ENCODE results near the gene TPSD1.
"Not testable (repeated sequence)": the region's sequence is repeated elsewhere in the genome, so short reads cannot be mapped to it uniquely, and the experiment has no call there.

Gene TPSD1

DNA sequence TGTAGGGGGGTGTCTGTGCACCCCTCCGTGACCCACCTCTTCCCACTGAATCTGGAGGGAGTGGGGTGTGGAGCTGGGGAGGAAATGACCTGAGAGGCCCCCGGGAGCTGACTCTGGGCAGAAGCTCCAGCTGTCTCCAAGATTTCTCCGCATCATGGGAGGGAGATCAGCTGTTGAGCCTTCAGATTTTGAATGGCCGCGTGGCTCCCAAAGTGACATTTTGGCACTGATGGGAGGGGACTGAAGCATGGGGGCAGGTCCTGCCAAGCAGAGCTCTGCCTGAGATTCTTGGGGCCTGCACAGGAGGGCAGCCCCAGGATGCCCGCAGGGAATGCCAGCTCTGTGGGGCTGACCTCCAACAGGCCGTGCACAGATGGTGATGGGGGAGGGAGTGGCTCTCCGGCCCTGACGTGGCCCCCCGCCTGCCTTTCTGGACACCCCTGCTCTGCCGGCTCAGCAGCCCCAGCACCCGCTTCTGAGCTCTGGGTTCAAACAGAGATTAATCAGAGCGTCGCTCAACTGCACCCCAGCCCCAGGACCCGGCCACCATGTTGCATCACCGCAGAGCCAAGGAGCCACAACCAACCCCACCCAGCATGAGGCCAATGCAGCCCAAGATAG is 28.2 kb downstream of the TPSD1 start:
- DNase-seq, result no peak

DNA sequence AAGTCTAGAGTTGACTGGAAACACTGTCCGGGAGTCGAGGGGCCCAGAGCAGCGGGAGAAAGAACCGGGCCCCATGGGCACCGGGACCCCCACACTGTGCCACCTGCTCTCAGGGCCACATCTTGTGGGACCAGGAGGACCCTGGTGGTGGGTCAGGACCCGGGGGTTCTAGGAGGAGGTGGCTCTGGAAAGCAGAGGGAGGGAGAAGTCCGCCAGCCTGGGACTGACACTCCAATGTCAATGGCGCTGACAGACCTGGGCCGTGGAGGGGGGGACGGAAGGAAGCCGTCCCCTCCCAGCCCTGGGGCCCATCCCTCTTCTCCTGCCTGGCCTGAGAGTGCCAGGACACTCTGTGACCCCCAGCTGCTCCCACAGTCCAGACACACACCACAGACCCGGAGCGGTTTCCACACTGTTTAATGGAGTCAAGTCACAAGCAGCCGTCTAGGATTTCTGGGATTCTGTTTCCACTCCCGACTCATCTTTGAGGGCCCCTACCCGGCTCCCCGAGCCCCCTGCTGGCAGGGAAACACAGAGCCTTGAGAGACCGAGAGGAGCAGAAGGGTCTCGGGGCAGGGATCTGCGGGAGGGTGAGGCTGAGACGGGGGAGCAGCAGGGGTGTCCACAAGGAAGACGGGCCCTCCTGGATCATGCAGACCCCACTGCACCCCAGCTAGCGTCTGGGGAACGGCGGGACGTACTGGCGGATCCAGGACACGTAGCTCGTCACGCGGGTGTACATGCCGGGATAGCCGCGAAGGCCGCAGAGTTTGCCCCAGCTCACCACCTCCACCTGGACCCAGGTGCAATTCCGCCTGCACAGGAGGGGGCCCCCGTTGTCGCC is 30.0 kb downstream of the TPSD1 start:
- no peak for DNase-seq

DNA sequence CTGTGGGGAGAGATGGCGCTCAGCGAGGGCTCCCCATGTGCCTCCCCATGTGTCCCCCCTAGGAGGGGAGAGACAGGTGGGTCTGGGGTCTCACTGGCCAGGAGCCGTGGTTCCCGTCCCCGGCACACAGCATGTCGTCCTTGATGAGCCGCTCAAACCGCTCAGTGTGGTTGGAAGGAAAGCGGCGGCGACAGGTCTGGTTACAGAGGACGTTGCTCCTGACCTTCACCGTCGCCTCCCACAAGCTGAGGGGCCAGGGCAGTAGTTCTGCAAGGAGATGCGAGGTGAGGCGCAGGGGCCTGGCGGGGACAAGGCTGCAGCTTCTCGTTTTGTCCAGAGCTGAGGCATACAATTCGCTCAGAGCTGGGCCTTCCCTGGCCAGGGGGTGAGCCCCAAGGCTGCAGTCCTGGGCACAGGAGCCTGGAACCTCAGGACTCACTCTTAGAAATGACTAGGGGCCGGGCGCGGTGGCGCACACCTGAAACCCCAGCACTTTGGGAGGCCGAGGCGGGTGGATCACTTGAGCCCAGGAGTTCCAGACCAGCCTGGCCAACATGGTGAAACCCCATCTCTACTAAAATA is 30.7 kb downstream of the TPSD1 start:
- DNase-seq, result no peak

DNA sequence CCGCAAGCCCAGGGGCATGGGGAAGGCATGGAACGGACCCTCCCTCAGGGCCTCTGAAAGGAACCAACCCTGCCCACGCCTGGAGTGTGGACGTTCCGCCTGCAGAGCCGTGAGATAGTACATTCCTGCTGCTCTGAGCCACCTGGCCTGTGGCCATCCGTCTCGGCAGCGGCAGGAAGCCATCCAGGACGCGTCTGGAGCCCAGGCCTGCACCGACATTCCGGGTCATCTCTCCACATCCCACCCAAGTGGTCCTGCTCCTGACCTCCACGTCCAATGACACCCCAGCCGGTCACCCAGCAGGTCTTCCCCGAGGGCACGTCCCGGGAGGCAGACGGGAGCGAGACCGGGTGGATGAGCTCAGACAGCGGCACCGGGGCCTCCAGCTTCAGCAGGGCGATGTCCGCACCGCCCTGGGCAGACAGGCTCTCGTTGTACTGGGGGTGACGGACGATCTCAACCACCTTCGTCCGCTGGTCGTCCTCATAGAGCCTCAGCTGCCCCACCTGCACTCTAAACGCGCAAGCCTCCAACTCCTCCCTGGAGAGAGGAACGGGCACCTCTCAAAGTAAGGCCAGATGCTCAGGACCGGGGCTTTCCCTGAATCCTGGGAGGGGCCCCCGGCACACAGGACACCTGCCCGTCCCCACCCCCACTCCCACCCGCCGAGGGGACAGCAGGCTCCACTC is 32.3 kb downstream of the TPSD1 start:
- no peak for DNase-seq

DNA sequence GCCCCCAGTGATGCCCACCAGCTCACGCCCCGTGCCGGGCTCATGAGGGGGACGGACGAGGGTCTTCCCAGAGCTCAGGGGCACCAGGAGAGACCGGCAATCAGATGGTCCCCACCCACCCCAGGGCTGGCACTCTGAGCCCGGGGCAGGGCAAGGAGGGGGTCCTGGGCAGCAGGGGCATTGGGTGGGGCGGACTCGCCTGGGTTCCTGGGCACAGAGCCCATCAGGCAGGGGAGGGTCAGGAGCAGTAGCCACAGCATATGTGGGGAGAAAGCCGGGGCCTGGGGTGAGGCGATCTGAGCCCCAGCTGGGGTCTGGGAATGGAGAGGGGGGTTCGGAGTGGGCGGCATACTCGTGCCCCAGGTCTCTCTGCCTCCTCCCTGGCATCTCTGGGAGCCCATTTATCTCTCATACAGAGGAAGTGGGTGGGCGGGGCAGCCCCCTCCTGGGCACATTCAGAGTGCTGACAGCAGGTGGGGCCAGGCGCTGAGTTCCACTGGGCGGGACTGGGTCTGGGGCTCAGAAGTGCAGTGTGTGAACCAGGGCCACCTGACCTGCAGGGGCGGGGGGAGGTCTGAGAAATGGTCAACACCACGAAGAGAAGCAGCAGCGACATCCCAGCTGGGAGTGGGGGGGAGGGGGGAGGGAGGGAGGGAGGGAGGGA is 33.1 kb downstream of the TPSD1 start:
- DNase-seq, result peak; percentile 45

DNA sequence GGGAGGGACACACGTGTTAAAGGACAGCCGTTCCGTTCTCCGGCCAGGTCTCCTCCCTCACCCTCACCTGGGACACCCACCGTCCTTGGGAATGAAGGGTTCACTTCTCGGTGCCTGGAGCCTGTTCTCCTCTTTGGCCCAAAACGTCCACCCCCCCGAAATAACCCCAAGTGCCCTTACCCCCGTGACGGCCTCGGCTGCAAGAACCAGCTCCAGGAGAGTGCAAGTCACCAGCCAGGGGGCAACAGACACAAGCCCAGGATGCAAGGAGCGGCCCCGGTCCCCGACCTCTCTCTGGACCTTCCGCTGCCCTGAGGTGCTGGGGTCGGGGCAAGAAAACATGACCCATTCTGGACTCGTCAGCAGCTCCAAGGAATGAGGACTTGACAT is 33.6 kb downstream of the TPSD1 start:
- DNase-seq, result no peak

DNA sequence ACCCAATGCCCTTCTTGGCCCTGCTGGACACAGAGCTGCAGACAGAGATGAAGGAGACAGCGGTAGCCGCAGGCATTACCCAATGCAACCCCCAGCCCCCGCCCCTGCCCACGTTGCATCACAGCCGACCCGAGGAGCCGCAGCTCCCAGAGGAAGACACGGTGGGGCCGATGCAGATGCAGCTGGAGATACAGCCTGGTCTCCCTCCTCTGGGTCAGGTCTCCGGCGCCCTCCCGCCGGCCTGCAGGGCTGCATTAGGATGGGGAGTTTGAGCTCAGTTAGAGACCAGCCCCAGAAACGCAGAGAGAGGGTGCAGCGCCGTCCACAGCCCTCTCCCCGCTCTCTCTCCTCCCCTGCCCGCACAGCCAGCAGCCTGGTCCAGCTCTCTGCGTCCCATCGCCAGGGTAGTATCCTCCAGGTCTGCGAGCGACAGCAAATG is 34.2 kb downstream of the TPSD1 start:
- DNase-seq, result peak; percentile 52

DNA sequence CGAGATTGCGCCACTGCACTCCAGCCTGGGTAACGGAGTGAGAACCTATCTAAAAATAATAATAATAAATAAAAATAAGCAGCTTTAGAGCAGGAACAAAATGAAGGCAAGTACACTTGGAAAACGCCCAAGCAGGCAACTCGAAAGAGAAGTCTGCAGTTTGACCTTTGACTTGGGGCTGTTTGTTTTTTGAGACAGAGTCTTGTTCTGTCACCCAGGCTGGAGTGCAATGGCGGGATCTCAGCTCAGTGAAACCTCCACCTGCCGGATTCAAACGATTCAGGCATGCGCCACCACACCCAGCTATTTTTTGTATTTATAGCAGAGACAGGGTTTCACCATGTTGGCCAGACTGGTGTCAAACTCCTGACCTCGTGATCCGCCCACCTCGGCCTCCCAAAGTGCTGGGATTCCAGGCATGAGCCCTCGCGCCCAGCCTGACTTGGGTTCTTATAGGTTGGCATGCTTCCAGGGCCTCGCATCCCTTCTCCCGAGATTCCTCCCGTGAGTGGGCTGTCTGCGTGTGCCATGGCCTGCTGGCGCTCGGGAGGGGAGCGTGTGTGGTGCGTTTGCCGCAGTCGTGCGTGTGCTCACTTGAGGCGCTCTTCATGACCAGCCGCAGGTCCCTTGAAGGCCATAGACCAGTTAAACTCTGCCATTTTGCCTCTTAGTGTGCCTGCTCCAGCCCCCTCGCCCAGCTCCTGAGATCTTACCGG is 35.1 kb downstream of the TPSD1 start:
- no peak for DNase-seq

DNA sequence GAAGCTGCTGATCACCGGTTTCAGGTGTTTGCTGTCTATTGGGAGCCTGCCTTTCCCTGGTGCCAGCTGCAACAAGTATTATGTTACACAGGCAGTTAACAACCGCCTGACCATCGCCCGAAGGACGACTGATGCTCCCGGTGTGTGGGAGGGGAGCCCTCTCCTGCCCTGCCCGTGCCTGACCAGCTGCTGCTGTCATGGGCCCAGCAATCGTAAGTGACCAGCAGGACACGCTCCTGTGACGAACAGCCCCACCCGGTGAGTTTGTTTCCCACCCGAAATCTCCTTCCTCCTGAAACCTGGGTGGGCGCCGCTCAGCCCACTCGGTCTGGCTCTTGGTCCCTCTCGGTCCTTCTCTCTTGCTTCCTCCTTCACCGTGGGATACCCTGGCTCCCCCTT is 35.7 kb downstream of the TPSD1 start:
- no peak for DNase-seq

DNA sequence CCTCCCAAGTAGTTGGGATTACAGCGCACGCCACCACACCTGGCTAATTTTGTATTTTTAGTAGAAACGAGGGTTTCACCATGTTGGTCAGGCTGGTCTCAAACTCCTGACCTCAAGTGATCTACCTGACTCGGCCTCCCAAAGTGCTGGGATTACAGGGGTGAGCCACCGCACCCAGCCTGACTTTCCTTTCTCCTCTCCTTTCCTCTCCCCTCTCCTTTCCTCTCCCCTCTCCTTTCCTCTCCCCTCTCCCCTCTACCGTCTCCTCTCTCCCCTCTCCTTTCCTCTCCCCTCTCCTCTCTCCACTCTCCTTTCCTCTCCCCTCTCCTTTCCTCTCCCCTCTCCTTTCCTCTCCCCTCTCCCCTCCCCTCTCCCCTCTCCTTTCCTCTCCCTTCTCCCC is 36.3 kb downstream of the TPSD1 start:
- DNase-seq, result not testable (repeated sequence)

DNA sequence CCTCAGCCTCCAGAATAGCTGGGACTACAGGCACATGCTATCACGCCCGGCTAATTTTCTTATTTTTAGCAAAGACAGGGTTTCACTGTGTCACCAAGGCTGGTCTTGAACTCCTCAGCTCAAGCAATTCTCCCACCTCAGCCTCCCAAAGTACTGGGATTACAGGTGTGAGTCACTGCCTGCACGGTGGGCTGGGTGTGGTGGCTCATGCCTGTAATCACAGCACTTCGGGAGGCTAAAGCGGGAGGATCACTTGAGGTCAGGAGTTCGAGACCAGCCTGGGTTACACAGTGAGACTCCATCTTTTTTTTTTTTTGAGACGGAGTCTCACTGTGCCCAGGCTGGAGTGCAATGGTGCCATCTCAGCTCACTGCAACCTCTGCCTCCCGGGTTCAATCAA is 36.9 kb downstream of the TPSD1 start:
- DNase-seq, result not testable (repeated sequence)

DNA sequence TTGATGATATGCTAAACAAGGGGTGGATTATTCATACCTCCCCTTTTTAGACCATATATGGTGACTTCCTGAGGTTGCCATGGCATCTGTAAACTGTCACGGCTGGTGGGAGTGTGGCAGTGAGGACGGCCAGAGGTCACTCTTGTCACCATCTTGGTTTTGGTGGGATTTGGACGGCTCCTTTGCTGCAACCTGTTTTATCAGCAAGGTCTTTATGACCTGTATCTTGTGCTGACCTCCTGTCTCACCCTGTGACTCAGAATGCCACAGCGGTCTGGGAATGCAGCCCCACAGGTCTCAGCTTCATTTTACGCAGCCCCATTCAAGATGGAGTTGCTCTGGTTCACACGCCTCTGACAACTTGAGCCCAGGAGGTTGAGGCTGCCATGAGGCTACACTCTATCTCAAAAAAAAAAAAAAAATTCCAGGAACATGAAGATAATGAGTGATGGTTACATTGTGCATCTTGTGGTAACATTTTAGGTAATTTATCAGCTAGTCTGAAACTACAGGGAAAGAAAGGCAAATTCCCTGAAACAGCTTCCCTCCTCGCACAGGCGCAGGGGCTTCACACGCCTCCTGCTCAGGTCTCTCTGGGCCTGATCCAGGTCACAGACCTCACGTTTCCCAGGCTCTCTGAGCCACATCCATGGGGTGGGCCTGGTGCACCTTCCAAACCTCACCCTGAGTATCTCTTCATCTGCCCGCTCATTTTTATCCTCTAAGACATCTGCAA is 38.2 kb downstream of the TPSD1 start:
- DNase-seq, result no peak

DNA sequence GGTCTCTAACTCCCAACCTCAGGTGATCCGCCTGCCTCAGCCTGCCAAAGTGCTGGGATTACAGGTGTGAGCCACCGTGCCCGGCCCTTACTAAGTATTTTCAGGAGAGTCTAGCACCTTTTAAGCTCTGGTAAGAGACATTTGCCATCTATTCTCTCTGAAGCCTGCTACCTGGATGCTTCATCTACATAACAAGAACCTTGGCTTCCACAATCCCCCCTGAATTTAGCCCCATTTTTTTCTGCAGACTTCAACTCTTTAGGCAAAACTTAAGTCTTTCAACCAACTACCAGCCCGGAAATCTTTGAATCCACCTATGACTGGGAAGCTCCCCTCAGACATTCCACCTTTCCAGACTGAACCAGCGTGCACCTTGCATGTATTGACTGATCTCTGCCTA is 39.6 kb downstream of the TPSD1 start:
- DNase-seq, result no peak

DNA sequence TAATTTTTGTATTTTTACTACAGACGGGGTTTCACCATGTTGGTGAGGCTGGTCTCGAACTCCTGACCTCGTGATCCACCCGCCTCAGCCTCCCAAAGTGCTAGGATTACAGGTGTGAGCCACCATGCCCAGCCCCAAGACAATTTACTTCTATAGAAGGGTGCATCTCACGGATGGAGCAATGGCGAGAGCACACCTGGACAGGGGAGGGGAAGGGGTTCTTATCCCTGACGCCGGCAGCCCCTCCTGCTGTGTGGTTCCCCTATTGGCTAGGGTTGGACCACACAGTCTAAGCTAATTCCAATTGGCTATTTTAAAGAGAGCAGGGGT is 40.8 kb downstream of the TPSD1 start:
- not testable (repeated sequence) for DNase-seq

DNA sequence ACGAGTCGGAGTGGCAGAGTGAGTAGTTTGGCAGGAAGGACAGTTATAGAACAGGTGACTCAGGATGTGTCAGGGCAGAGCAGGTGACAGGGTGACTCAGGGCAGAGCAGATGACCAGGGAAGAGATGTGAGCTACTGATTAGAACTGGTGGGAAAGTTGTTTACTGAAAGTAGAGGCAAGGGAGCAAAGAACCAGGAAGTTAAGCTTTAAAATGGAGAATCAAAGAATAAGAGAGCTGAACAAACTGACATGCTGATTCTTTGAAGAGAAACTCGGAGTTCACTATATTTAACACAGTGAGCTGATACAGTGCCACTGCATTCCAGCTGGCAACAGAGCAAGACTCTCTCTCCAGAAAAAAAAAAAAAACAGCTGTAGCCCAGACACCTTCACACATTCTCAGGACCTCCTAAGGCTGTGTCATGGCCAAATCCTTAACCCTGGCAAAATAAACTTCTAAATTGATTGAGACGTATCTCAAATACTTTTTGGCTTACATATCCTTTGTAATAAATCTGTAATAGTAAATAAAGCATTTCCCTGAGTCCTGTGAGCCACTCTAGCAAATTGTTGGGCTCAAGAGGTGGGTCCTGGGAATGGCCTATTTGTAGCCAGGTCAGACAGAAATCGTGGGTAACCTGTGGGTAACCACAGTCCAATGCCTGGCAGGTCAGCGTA is 41.3 kb downstream of the TPSD1 start:
- DNase-seq, result no peak

DNA sequence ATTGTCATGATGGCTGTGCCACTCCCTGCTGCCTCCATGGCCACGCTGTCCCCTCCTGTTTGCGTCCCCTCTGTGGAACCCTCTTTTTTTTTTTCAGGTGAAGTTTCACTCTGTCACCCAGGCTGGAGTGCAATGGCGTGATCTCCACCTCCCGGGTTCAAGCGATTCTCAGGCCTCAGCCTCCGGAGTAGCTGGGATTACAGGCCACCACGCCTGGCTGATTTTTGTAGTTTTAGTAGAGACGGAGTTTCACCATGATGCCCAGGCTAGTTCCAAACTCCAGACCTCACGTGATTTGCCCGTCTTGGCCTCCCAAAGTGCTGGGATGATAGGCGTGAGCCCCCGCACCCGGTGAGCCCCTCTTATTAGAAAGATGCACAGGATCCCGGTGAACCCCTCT is 42.5 kb downstream of the TPSD1 start:
- DNase-seq, result no peak

DNA sequence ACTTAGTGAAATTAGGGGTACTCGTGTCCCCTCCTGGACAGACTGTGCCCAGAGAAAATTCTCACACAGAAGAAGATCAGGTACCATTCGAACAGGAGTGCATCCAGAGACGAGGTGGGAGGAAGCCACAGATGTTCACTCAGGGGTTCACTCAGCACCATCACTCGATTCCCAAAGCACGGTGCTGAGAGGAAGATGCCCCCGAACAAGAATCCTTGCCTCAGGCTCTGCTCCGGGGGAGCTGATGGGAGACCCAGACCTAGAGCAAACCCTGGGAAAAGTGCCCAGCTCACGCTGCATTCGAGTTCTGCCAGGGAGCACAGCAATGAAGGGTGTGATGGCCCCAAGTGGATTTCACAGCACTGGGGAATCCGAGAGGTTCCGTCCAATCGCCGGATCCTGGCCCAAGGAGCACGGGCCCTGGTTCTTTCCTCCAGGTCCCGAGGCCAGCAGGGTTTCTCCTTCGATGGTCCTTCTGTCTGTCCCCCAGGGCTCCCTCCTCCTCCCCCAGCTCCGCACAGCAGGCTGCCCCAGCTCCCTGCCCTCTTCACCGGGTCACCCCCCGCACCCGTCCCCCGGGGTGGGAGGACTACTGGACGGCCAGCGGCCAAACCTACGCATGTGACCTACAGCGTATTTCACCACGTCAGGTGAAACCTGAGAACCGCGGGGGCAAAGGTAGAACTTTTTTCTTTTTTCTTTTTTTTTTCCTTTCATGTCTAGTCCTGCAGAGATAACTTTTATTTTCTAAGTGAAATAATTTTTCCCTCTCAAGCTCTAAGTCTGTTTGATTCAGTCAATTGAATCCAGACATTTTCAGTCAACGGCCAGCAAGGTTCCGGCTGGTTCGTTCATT is 43.4 kb downstream of the TPSD1 start:
- no peak for DNase-seq

DNA sequence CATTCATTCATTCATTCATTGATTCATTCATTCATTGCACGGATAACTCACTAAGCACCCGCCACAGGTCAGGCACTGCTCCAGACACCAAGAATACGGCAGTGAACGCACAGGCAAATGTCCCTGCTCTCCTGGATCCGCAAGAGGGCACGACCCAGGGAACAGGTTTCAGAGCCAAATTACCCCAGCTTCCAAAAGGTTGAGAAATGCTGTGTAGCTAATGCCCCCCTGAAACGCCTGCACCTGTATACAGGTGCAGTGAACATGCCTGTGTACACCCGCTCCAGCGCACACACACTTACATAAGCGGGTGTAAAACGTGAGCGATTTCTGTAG is 44.0 kb downstream of the TPSD1 start:
- DNase-seq, result no peak

DNA sequence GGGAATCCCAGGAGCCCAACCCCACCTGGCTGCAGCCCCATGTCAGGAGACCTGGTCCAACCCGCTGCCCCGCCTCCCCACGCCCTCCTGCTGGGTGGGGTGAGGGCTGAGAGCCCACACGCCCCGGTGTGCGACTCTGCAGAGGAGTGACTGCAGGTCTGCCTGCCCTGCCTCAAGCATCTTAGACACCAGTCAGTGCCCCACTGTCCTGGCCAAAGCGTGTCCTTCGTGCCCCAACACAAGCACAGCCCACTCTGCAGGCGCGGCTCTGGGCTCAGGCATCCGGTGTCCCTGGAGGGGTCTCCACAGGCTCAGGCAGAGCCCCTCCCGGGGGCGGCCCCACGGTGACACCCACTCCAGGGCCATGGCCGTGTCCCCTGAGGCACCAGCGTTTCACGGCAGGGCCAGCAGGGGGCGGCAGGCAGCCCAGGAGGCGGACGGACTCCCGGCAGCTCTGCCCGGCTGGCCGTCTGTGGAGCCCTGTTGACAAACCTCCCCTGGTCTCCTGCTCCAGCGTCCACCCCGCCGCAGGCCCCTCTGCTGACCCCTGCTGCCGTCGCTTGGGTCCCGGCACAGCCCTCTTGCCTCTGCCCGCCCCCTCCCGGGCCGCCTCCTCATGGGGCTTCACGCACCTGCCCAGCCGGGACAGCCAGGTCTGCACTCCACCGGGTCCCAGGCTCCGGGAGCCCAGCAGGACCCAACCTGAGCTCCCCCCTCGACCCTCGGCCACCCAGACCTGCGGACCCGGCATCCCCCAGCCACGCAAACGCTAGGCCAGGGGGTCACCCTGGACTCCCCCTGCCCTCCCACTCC is 45.0 kb downstream of the TPSD1 start:
- peak; percentile 76 for DNase-seq

Data from hematopoietic multipotent progenitor cell treated with erythropoietin and hydrocortisone succinate and interleukin-3 and kit ligand, for 6 days (in vitro differentiated cells).